Measurements from ENCODE around the gene HOOK2.

- TF ChIP-seq ZNF274 (IDR thresholded peaks at IDR 0.05; ENCODE audit: borderline replicate concordance, extremely low read depth, low read length) (no peak), CTCF (IDR thresholded peaks at IDR 0.05; ENCODE audit: control extremely low read depth in 1 of 3, insufficient read depth in 1 of 3, low read depth in 1 of 3, low read length in 3 of 3) (no peak), RBBP5 (IDR thresholded peaks at IDR 0.05; ENCODE audit: borderline replicate concordance, low read depth, low read length) (no peak), RFX5 (IDR thresholded peaks at IDR 0.05; ENCODE audit: borderline replicate concordance, low read depth, low read length) (no peak)
Observed at GRCh38 chr19:12788682-12789097, 13.3 kb upstream of the HOOK2 start.
